ENCODE measurements around the gene ZNF428.

The ZNF428 gene

DNA sequence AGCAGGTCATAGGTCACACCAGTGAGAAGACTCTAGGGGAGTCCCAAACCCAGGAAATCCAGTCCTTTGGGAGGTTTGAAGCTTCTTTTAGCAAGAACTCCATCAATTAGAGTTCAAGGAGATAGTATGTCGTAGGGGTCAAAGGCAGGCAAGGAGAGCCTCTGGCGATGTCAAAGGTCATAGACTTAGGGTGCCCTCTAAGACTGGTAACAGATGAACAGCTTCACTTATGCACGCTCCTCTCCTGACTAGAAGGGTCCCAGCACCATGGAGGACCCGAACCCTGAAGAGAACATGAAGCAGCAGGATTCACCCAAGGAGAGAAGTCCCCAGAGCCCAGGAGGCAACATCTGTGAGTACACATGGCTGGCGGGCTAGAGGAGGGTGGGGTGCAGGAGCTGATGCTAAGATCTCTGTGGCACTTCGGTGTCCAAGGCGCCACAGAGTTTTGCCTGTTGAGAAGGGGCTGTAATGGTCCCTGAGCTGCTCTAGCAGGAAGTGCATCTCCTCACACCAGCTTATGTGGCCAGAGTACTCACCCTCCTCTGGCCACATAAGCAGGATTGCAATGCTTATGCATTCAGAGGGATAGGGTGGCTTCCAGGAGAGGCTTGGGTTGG, 22.5 kb downstream of the ZNF428 start:
- Histone ChIP-seq H2AFZ (ENCODE audit: low read length) (peak overlapping the region; percentile 66; the same call in 1 of the 2 replicates), H3F3A (ENCODE audit: low read depth) (no peaks in the 10 kb centered on the region), H3K9me3 (ENCODE audit: insufficient read depth, low read depth, low read length) (no peaks in the 10 kb centered on the region), H3K9ac (ENCODE audit: low read depth, low read length, poor library complexity, severe bottlenecking) (peak overlapping the region; percentile 86), H4K20me1 (ENCODE audit: insufficient read depth, low read length, poor library complexity, severe bottlenecking) (peaks cover 11% of the 10 kb centered on the region), H3K9me2 (replicated peaks; ENCODE audit: low read depth, low read length) (no peaks in the 10 kb centered on the region), H3K4me1 (ENCODE audit: insufficient read depth, low read length, poor library complexity, severe bottlenecking) (peaks cover 27% of the 10 kb centered on the region), H3K36me3 (ENCODE audit: insufficient read depth, low read length) (peaks cover 29% of the 10 kb centered on the region; the same call in 1 of the 2 replicates), H3K4me3 (ENCODE audit: low read length, poor library complexity, severe bottlenecking) (peak overlapping the region; percentile 96), H3K79me2 (ENCODE audit: insufficient read depth, low read length) (peaks cover 63% of the 10 kb centered on the region), H3K27me3 (ENCODE audit: insufficient read depth, low read length, poor library complexity, severe bottlenecking) (no peaks in the 10 kb centered on the region), H3K4me2 (ENCODE audit: low read depth, low read length, poor library complexity, severe bottlenecking) (peak overlapping the region; percentile 93)
- no peak for TF ChIP-seq EZH2phosphoT487 (IDR thresholded peaks at IDR 0.05; ENCODE audit: borderline replicate concordance)
- TF ChIP-seq, protein P1, sequence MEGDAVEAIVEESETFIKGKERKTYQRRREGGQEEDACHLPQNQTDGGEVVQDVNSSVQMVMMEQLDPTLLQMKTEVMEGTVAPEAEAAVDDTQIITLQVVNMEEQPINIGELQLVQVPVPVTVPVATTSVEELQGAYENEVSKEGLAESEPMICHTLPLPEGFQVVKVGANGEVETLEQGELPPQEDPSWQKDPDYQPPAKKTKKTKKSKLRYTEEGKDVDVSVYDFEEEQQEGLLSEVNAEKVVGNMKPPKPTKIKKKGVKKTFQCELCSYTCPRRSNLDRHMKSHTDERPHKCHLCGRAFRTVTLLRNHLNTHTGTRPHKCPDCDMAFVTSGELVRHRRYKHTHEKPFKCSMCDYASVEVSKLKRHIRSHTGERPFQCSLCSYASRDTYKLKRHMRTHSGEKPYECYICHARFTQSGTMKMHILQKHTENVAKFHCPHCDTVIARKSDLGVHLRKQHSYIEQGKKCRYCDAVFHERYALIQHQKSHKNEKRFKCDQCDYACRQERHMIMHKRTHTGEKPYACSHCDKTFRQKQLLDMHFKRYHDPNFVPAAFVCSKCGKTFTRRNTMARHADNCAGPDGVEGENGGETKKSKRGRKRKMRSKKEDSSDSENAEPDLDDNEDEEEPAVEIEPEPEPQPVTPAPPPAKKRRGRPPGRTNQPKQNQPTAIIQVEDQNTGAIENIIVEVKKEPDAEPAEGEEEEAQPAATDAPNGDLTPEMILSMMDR (conservative IDR thresholded peaks at IDR 0.05; ENCODE audit: low read length): no peak

GRCh38 chr19:43595999-43596841, 23.2 kb downstream of the ZNF428 start, which contains the start of the genes IRGQ and ZNF576:
TSS of gene IRGQ (minus strand) at chr19:43596134. CDS start at chr19:43595338, 796 bp downstream.
TSS of gene ZNF576 (plus strand) at chr19:43596595. CDS start at chr19:43597109, 514 bp downstream.
- Histone ChIP-seq H3K9ac (ENCODE audit: low read depth, low read length, poor library complexity, severe bottlenecking) (peak within 1 kb of the TSS; percentile 86), H3K9me3 (ENCODE audit: insufficient read depth, low read depth, low read length) (no peaks in the 10 kb centered on the region), H3K4me2 (ENCODE audit: low read depth, low read length, poor library complexity, severe bottlenecking) (peak within 1 kb of the TSS; percentile 93), H3K79me2 (ENCODE audit: insufficient read depth, low read length) (peaks cover 64% of the 10 kb centered on the region), H3K36me3 (ENCODE audit: insufficient read depth, low read length) (peaks cover 23% of the 10 kb centered on the region; the same call in 1 of the 2 replicates), H3F3A (ENCODE audit: low read depth) (no peaks in the 10 kb centered on the region), H3K4me1 (ENCODE audit: insufficient read depth, low read length, poor library complexity, severe bottlenecking) (peaks cover 27% of the 10 kb centered on the region), H3K27me3 (ENCODE audit: insufficient read depth, low read length, poor library complexity, severe bottlenecking) (no peaks in the 10 kb centered on the region), H3K9me2 (replicated peaks; ENCODE audit: low read depth, low read length) (no peaks in the 10 kb centered on the region), H4K20me1 (ENCODE audit: insufficient read depth, low read length, poor library complexity, severe bottlenecking) (peaks cover 11% of the 10 kb centered on the region), H2AFZ (ENCODE audit: low read length) (peak within 1 kb of the TSS; percentile 75), H3K4me3 (ENCODE audit: low read length, poor library complexity, severe bottlenecking) (peak within 1 kb of the TSS; percentile 96)
- no peak for TF ChIP-seq EZH2phosphoT487 (IDR thresholded peaks at IDR 0.05; ENCODE audit: borderline replicate concordance)
- TF ChIP-seq, protein P1 (conservative IDR thresholded peaks at IDR 0.05; ENCODE audit: low read length): no peak

- Histone ChIP-seq H3K27me3 (ENCODE audit: insufficient read depth, low read length, poor library complexity, severe bottlenecking) (no peaks in the 10 kb centered on the region), H3K79me2 (ENCODE audit: insufficient read depth, low read length) (peaks cover 67% of the 10 kb centered on the region), H3K4me1 (ENCODE audit: insufficient read depth, low read length, poor library complexity, severe bottlenecking) (peaks cover 27% of the 10 kb centered on the region), H3K4me2 (ENCODE audit: low read depth, low read length, poor library complexity, severe bottlenecking) (peak overlapping the region; percentile 93), H3K4me3 (ENCODE audit: low read length, poor library complexity, severe bottlenecking) (peak overlapping the region; percentile 96), H4K20me1 (ENCODE audit: insufficient read depth, low read length, poor library complexity, severe bottlenecking) (peaks cover 11% of the 10 kb centered on the region), H3K36me3 (ENCODE audit: insufficient read depth, low read length) (peaks cover 19% of the 10 kb centered on the region; the same call in 1 of the 2 replicates), H2AFZ (ENCODE audit: low read length) (peak overlapping the region; percentile 75), H3K9ac (ENCODE audit: low read depth, low read length, poor library complexity, severe bottlenecking) (peak overlapping the region; percentile 86), H3F3A (ENCODE audit: low read depth) (no peaks in the 10 kb centered on the region), H3K9me2 (replicated peaks; ENCODE audit: low read depth, low read length) (no peaks in the 10 kb centered on the region), H3K9me3 (ENCODE audit: insufficient read depth, low read depth, low read length) (no peaks in the 10 kb centered on the region)
- no peak for TF ChIP-seq EZH2phosphoT487 (IDR thresholded peaks at IDR 0.05; ENCODE audit: borderline replicate concordance)
- TF ChIP-seq, protein P1 (conservative IDR thresholded peaks at IDR 0.05; ENCODE audit: low read length): no peak
Measured at GRCh38 chr19:43595605-43595998, 23.8 kb downstream of the ZNF428 start.

Measured in Loucy (cell line).